Gastroesophageal sphincter (tissue), 4 donors: ENCODE measurements around the gene LAMA3. TPM values are rescaled to one million over a fixed set of nuclear protein-coding genes. Genes with fewer than 3 reads are reported as not detected.

Experiments
- ATAC-seq: fragments of 150-250 bp; one replicate; pipeline ENCODE4 v1.9.1; 2016; ENCODE audit warnings: mild to moderate bottlenecking, moderate library complexity
- H3K27ac ChIP-seq, 4 donors: fragments of 200-600 bp; sonication (generic) in 3 of 4; 1 replicate in 3 of 4; 2 replicates in 1 of 4; pipeline ENCODE4 v1.5.1; 2016 to 2019
- H3K27me3 ChIP-seq: fragments of 200-600 bp; sonication (generic); one replicate; pipeline ENCODE4 v1.5.1; 2019
- H3K36me3 ChIP-seq, 2 donors: fragments of 200-600 bp; sonication (generic); one replicate each; pipeline ENCODE4 v1.5.1; 2019; ENCODE audit warnings: control low read depth in 1 of 2
- H3K4me1 ChIP-seq, 3 donors: fragments of 200-600 bp; sonication (generic); 1 replicate in 2 of 3; 2 replicates in 1 of 3; pipeline ENCODE4 v1.5.1; 2016 to 2019; ENCODE audit warnings: control low read depth in 2 of 3
- H3K4me3 ChIP-seq, 2 donors: fragments of 200-600 bp; sonication (generic); one replicate each; pipeline ENCODE4 v1.5.1; 2019; ENCODE audit warnings: mild to moderate bottlenecking in 1 of 2, moderate library complexity in 1 of 2
- H3K9me3 ChIP-seq, 3 donors: fragments of 200-600 bp; sonication (generic); one replicate each; pipeline ENCODE4 v1.5.1; 2017 to 2019; ENCODE audit warnings: control low read depth in 2 of 3
- EP300 ChIP-seq: sonication (generic); formaldehyde crosslinking; IDR thresholded peaks from one replicate; pipeline ENCODE4 v1.6.1; 2017; ENCODE audit warnings: antibody characterized with exemption, mild to moderate bottlenecking
- POLR2A ChIP-seq, 2 donors: fragments of 450-650 bp; IDR thresholded peaks; one replicate each; pipeline ENCODE4 v1.6.1; 2017; ENCODE audit warnings: antibody characterized with exemption in 2 of 2, mild to moderate bottlenecking in 2 of 2, moderate library complexity in 1 of 2
- POLR2AphosphoS5 ChIP-seq: sonication (generic); formaldehyde crosslinking; IDR thresholded peaks from one replicate; pipeline ENCODE4 v1.6.1; 2017; ENCODE audit warnings: antibody characterized with exemption
- WGBS, 2 donors: methylation state at CpG; one replicate each; pipeline ENCODE4 v1.1.5; 2018; ENCODE audit warnings: low coverage in 1 of 2; 5-methylcytosine and 5-hydroxymethylcytosine counted together
- total RNA-seq, 4 donors: library from RNA; depleted of rRNA; stranded (reverse); fragments of >200 nt; gene quantifications; one replicate each; pipeline ENCODE4 v1.1.0, GENCODE V29; 2016
- TF ChIP-seq, protein P1 (sequence below), 4 experiments: fragments of 200-600 bp in 2 of 4; fragments of 450-650 bp in 2 of 4; sonication (generic) in 1 of 4; IDR thresholded peaks; one replicate each; pipeline ENCODE4 v1.5.1; 2017 to 2019; ENCODE audit warnings: antibody characterized with exemption in 4 of 4, mild to moderate bottlenecking in 2 of 4, moderate library complexity in 2 of 4

Gene LAMA3
- total RNA-seq, 4 donors from 2014 or later = 8.3 to 13.5 (median 9.5) TPM

DNA sequence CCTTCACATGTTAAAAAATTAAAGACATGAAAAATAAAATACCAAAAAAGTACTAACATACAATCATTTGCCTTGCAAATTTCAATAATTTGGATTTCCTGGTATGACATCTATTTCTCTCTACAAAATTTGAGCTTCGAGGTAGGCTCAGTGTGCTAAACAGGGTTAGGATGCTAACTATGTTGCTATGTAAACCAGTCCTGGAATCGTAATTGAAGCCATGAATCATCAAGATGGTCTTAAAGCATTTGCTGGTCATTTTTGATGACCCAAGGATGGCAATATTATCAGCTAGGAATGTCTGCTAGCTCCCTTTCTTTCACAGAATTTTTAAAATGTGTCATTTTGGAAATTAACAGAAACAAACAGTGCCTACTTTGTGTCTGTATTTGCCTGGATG is 217.4 kb downstream of the LAMA3 start:
- Histone ChIP-seq H3K4me3 (no peak overlapping the region), H3K27me3 (no peaks in the 10 kb centered on the region), H3K4me1 (no peaks in the 10 kb centered on the region), H3K36me3 (peaks cover 0 to 49% of the 10 kb centered on the region in 2 donors), H3K9me3 (no peaks in the 10 kb centered on the region), H3K27ac (no peak overlapping the region)
- 83 to 86% methylated on average over 2 of the region's 2 CpGs for WGBS, 2 donors
- no peak for ATAC-seq
- TF ChIP-seq POLR2A (IDR thresholded peaks at IDR 0.05) = no peak

DNA sequence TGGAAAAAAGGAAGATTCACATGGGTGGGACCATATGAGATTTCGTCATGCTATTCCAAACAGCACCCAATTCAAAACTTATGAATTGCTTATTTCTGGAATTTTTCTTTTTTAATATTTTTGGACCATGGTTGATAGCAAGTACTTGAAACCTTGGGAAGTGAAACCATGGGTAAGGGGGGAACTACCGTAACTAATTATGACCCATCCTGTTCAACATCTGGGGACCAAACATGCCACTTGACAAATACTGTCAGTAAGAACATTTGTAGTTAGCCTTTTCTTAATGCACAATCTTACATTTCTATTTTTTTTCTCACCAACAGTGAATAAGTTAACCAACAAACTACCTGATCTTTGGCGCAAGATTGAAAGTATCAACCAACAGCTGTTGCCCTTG is 219.6 kb downstream of the LAMA3 start:
- H3K4me1 ChIP-seq = no peaks in the 10 kb centered on the region
- peaks cover 0 to 65% of the 10 kb centered on the region in 2 donors for H3K36me3 ChIP-seq
- no peaks in the 10 kb centered on the region for H3K9me3 ChIP-seq
- ATAC-seq = no peak
- 85 to 100% methylated on average over 2 to 3 of the region's 3 CpGs for WGBS, 2 donors
- no peaks in the 10 kb centered on the region for H3K27me3 ChIP-seq
- H3K4me3 ChIP-seq = no peak overlapping the region
- no peak overlapping the region for H3K27ac ChIP-seq
- TF ChIP-seq POLR2A (IDR thresholded peaks at IDR 0.05) = no peak
- TF ChIP-seq POLR2AphosphoS5 = no peak
- TF ChIP-seq, protein P1, sequence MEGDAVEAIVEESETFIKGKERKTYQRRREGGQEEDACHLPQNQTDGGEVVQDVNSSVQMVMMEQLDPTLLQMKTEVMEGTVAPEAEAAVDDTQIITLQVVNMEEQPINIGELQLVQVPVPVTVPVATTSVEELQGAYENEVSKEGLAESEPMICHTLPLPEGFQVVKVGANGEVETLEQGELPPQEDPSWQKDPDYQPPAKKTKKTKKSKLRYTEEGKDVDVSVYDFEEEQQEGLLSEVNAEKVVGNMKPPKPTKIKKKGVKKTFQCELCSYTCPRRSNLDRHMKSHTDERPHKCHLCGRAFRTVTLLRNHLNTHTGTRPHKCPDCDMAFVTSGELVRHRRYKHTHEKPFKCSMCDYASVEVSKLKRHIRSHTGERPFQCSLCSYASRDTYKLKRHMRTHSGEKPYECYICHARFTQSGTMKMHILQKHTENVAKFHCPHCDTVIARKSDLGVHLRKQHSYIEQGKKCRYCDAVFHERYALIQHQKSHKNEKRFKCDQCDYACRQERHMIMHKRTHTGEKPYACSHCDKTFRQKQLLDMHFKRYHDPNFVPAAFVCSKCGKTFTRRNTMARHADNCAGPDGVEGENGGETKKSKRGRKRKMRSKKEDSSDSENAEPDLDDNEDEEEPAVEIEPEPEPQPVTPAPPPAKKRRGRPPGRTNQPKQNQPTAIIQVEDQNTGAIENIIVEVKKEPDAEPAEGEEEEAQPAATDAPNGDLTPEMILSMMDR (IDR thresholded peaks at IDR 0.05) = no peak
- TF ChIP-seq EP300 = no peak

DNA sequence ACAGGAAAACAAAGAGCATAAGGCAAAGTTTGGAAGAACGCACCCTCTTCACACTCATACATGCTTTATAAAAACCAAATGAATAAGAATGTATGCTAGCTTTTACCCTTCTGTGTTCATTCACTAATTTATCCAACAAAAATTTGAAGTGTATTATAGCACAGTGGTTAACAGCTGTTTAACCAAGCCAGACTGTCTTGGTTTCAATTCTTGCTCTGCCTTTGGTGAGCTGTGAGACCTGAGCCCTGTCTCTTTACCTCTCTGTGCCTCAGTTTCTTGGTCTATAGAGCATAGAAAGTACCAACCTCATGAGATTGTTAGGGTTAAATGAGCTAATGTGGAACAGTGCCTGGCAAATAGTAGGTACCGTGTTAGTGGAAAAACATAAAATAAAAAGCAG is 220.8 kb downstream of the LAMA3 start:
- H3K9me3 ChIP-seq = no peaks in the 10 kb centered on the region

DNA sequence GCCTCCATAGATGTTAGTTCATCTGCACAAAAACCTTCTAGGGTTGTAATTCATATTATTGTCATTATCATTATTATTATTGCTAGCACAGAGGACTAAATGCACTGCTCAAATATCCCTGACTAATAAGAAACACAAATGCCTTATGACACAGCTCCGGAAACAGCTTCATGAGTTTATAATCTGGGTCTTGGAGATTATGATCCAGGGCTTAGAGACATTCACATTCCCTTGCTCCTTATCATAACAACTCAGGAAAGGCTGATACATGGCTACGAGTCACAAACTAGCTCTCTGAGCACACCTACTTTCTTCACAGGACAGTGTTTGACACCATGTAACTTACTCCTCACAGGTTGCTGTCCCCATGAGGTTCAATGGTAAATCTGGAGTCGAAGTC is 223.1 kb downstream of the LAMA3 start:
- WGBS, 2 donors = 71 to 80% methylated on average over 2 to 3 of the region's 3 CpGs
- no peak for ATAC-seq
- Histone ChIP-seq H3K27me3 (no peaks in the 10 kb centered on the region), H3K36me3 (peaks cover 0 to 60% of the 10 kb centered on the region in 2 donors), H3K4me1 (no peaks in the 10 kb centered on the region), H3K27ac (no peak overlapping the region), H3K9me3 (no peaks in the 10 kb centered on the region), H3K4me3 (no peak overlapping the region)
- TF ChIP-seq, protein P1 (IDR thresholded peaks at IDR 0.05) = no peak
- TF ChIP-seq EP300 (no peak), POLR2A (IDR thresholded peaks at IDR 0.05) (no peak), POLR2AphosphoS5 (no peak)

More for the DNA sequence above, 220.8 kb downstream of the LAMA3 start:
- TF ChIP-seq POLR2A (IDR thresholded peaks at IDR 0.05) (no peak), EP300 (no peak), POLR2AphosphoS5 (no peak)
- TF ChIP-seq, protein P1 (IDR thresholded peaks at IDR 0.05) = no peak
- no peak for ATAC-seq
- no peak overlapping the region for H3K27ac ChIP-seq
- no peaks in the 10 kb centered on the region for H3K4me1 ChIP-seq
- 40 to 55% methylated on average over 2 of the region's 2 CpGs for WGBS, 2 donors
- peaks cover 0 to 66% of the 10 kb centered on the region in 2 donors for H3K36me3 ChIP-seq
- no peak overlapping the region for H3K4me3 ChIP-seq
- no peaks in the 10 kb centered on the region for H3K27me3 ChIP-seq

DNA sequence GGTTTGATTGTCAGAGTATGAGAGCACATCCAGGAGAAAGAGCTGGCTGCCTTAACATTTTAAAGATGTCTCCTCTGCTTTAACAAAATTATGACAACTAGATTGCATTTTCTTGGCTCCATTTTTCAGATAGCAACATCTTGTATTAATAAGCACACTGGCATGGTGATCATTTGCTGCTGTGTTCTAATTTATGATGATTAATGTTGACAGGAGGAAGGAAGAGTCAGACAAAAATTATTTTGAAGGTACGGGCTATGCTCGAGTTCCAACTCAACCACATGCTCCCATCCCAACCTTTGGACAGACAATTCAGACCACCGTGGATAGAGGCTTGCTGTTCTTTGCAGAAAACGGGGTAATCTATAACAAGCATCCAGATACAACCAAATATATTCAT is 227.1 kb downstream of the LAMA3 start:
- no peak overlapping the region for H3K27ac ChIP-seq
- no peaks in the 10 kb centered on the region for H3K27me3 ChIP-seq
- ATAC-seq = no peak
- peaks cover 0 to 35% of the 10 kb centered on the region in 2 donors for H3K36me3 ChIP-seq
- no peaks in the 10 kb centered on the region for H3K9me3 ChIP-seq
- 59 to 88% methylated on average over 4 of the region's 4 CpGs for WGBS, 2 donors
- TF ChIP-seq POLR2A (IDR thresholded peaks at IDR 0.05) (no peak), EP300 (no peak), POLR2AphosphoS5 (no peak)
- TF ChIP-seq, protein P1 (IDR thresholded peaks at IDR 0.05) = no peak
- no peak overlapping the region for H3K4me3 ChIP-seq
- H3K4me1 ChIP-seq = no peaks in the 10 kb centered on the region
